GM23338 (cell line): ENCODE results near the gene DPP10. TPM values are rescaled to one million over a fixed set of nuclear protein-coding genes. Genes with fewer than 3 reads are reported as not detected.

Experiments
- ATAC-seq: fragments of 200-7000 bp; cut with Tn5 transposase; 3 replicates; pipeline ENCODE4 v1.9.1; 2020
- DNase-seq: peaks from one replicate; pipeline ENCODE4 v3.0.0-alpha.2; 2015; ENCODE audit warnings: low spot score
- H2AFZ ChIP-seq: fragments of 200-600 bp; sonication (generic); 2 replicates; pipeline ENCODE4 v1.8.0; 2016; ENCODE audit warnings: antibody characterized with exemption, mild to moderate bottlenecking, moderate library complexity
- H3F3A ChIP-seq: fragments of 200-600 bp; sonication (generic); replicated peaks from 2 replicates; pipeline ENCODE4 v1.8.0; 2017; ENCODE audit warnings: antibody characterized with exemption, mixed run types, low read depth
- H3K27ac ChIP-seq: fragments of 200-600 bp; sonication (generic); 2 replicates; pipeline ENCODE4 v1.6.1; 2016; ENCODE audit warnings: low read depth
- H3K27me3 ChIP-seq: fragments of 200-600 bp; sonication (generic); 2 replicates; pipeline ENCODE4 v1.8.0; 2016; ENCODE audit warnings: mild to moderate bottlenecking, mixed run types, moderate library complexity; ENCODE audit not compliant: insufficient read depth
- H3K36me3 ChIP-seq: fragments of 200-600 bp; sonication (generic); 2 replicates; pipeline ENCODE4 v1.8.0; 2016; ENCODE audit warnings: mild to moderate bottlenecking; ENCODE audit not compliant: insufficient read depth
- H3K4me1 ChIP-seq: fragments of 200-600 bp; sonication (generic); 2 replicates; pipeline ENCODE4 v1.8.0; 2016; ENCODE audit warnings: mild to moderate bottlenecking, moderate library complexity; ENCODE audit not compliant: insufficient read depth
- H3K4me2 ChIP-seq: fragments of 200-600 bp; sonication (generic); 2 replicates; pipeline ENCODE4 v1.7.1; 2017; ENCODE audit warnings: mixed run types
- H3K4me3 ChIP-seq: fragments of 200-600 bp; sonication (generic); 2 replicates; pipeline ENCODE4 v1.6.1; 2016; ENCODE audit warnings: mixed run types
- H3K79me2 ChIP-seq: fragments of 200-600 bp; sonication (generic); replicated peaks from 2 replicates; pipeline ENCODE4 v1.8.0; 2017; ENCODE audit warnings: mild to moderate bottlenecking; ENCODE audit not compliant: insufficient read depth
- H3K9me2 ChIP-seq: fragments of 200-600 bp; sonication (generic); 2 replicates; pipeline ENCODE4 v1.8.0; 2017; ENCODE audit not compliant: insufficient read depth
- H4K20me1 ChIP-seq: fragments of 200-600 bp; sonication (generic); replicated peaks from 2 replicates; pipeline ENCODE4 v1.8.0; 2017; ENCODE audit warnings: mild to moderate bottlenecking; ENCODE audit not compliant: insufficient read depth
- H3K27ac Mint-ChIP-seq: 2 replicates; pipeline ENCODE4 v1.8.0; 2020; ENCODE audit warnings: inconsistent platforms, mild to moderate bottlenecking, moderate library complexity, mixed read lengths
- H3K27me3 Mint-ChIP-seq: 3 replicates; pipeline ENCODE4 v1.8.0; 2022; ENCODE audit warnings: low read depth, mild to moderate bottlenecking, moderate library complexity, mixed read lengths, inconsistent platforms; ENCODE audit not compliant: insufficient read depth, poor library complexity
- H3K36me3 Mint-ChIP-seq: 3 replicates; pipeline ENCODE4 v1.8.0; 2021; ENCODE audit warnings: low read depth, mild to moderate bottlenecking, inconsistent platforms, moderate library complexity, mixed read lengths
- H3K4me1 Mint-ChIP-seq: 3 replicates; pipeline ENCODE4 v1.8.0; 2020; ENCODE audit warnings: mild to moderate bottlenecking, inconsistent platforms, mixed read lengths
- H3K4me3 Mint-ChIP-seq: 3 replicates; pipeline ENCODE4 v1.8.0; 2021; ENCODE audit warnings: moderate library complexity, mild to moderate bottlenecking, inconsistent platforms, mixed read lengths
- H3K9me3 Mint-ChIP-seq: 3 replicates; pipeline ENCODE4 v1.8.0; 2020; ENCODE audit warnings: moderate library complexity, mild to moderate bottlenecking, inconsistent platforms, mixed read lengths
- CREB1 ChIP-seq: fragments of 250-450 bp; sonication (Bioruptor Pico); IDR thresholded peaks from 2 replicates; pipeline ENCODE4 v1.5.0; 2020; ENCODE audit warnings: low read depth, mild to moderate bottlenecking, moderate library complexity
- EZH2 ChIP-seq: fragments of 200-600 bp; sonication (generic); IDR thresholded peaks from one replicate; pipeline ENCODE4 v1.8.0; 2017; ENCODE audit warnings: antibody characterized with exemption, mild to moderate bottlenecking, low read depth; ENCODE audit not compliant: unreplicated experiment
- JUNB ChIP-seq: IDR thresholded peaks from one replicate; pipeline ENCODE4 v1.6.1; 2016; ENCODE audit warnings: antibody characterized with exemption; ENCODE audit not compliant: unreplicated experiment
- NANOG ChIP-seq: IDR thresholded peaks from 2 replicates; pipeline ENCODE4 v1.6.1; 2016; ENCODE audit warnings: antibody characterized with exemption, borderline replicate concordance
- POLR2AphosphoS5 ChIP-seq: IDR thresholded peaks from 2 replicates; pipeline ENCODE4 v1.6.1; 2016; ENCODE audit warnings: antibody characterized with exemption, low read depth
- STAT1 ChIP-seq: IDR thresholded peaks from one replicate; pipeline ENCODE4 v1.6.1; 2016; ENCODE audit warnings: antibody characterized with exemption; ENCODE audit not compliant: unreplicated experiment
- ZNF114 ChIP-seq: fragments of 250-450 bp; sonication (Bioruptor Pico); IDR thresholded peaks from 2 replicates; pipeline ENCODE4 v1.5.0; 2020; ENCODE audit warnings: mild to moderate bottlenecking, moderate library complexity
- ZNF331 ChIP-seq: fragments of 250-450 bp; sonication (Bioruptor Pico); IDR thresholded peaks from 2 replicates; pipeline ENCODE4 v1.5.0; 2020; ENCODE audit warnings: low read depth, mild to moderate bottlenecking, moderate library complexity
- polyA plus RNA-seq: library from polyadenylated mRNA; unstranded; fragments of >200 nt; fragmentation: Nextera tagmentation; extraction: Ambion mirVana; gene quantifications from 2 replicates; pipeline ENCODE4 v1.2.1, GENCODE V29; 2016
- total RNA-seq: library from RNA; depleted of rRNA; stranded (reverse); fragments of >200 nt; shearing (Covaris generic); gene quantifications from 2 replicates; pipeline ENCODE4 v1.2.3, GENCODE V29; 2014
- TF ChIP-seq, protein P1 (sequence below): IDR thresholded peaks from one replicate; pipeline ENCODE4 v1.6.1; 2018; ENCODE audit warnings: antibody characterized with exemption; ENCODE audit not compliant: unreplicated experiment
- TF ChIP-seq, protein P2 (sequence below): fragments of 250-450 bp; sonication (Bioruptor Pico); IDR thresholded peaks from 2 replicates; pipeline ENCODE4 v1.5.0; 2020; ENCODE audit warnings: mild to moderate bottlenecking, moderate library complexity
- TF ChIP-seq, protein P3 (sequence below): IDR thresholded peaks from 2 replicates; pipeline ENCODE4 v1.6.1; 2016; ENCODE audit warnings: antibody characterized with exemption

The DPP10 gene
- total and polyA plus RNA-seq, 2 experiments from 2014 or later, result 3.6 to 14.8 TPM

DNA sequence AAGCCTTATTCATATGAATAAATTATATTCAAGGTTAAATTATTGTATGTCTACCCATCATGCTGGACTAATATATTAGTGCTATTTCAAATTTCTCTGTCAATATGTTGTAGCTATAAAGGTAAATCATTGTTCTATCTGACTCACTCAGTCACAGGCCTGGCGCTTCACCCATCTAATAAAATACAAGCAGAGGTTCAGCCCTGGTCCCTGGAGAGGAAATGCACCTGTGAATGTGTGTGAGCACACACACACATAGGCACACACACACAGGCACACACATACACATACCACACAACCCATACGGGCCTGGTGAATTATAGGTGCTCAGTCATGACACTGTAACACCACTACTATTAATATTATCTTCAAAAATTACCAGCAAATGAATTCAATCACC, 1396.1 kb downstream of the DPP10 start:
- Mint-ChIP-seq H3K36me3 (no peaks in the 10 kb centered on the region), H3K4me1 (no peaks in the 10 kb centered on the region), H3K9me3 (no peaks in the 10 kb centered on the region), H3K27ac (no peak overlapping the region; the same call in 1 of the 2 replicates), H3K27me3 (no peaks in the 10 kb centered on the region), H3K4me3 (no peak overlapping the region)
- Histone ChIP-seq H3K4me3 (no peak overlapping the region), H3K4me2 (no peak overlapping the region), H3F3A (no peaks in the 10 kb centered on the region), H3K9me2 (no peaks in the 10 kb centered on the region; the same call in 1 of the 2 replicates), H3K79me2 (no peaks in the 10 kb centered on the region), H3K4me1 (no peaks in the 10 kb centered on the region), H4K20me1 (no peaks in the 10 kb centered on the region), H3K27me3 (no peaks in the 10 kb centered on the region), H3K36me3 (no peaks in the 10 kb centered on the region), H3K27ac (no peak overlapping the region), H2AFZ (no peak overlapping the region)
- ATAC-seq (no peak), DNase-seq (no peak)
- TF ChIP-seq ZNF114 (CRISPR knock-in tag), result no peak
- TF ChIP-seq, protein P1, sequence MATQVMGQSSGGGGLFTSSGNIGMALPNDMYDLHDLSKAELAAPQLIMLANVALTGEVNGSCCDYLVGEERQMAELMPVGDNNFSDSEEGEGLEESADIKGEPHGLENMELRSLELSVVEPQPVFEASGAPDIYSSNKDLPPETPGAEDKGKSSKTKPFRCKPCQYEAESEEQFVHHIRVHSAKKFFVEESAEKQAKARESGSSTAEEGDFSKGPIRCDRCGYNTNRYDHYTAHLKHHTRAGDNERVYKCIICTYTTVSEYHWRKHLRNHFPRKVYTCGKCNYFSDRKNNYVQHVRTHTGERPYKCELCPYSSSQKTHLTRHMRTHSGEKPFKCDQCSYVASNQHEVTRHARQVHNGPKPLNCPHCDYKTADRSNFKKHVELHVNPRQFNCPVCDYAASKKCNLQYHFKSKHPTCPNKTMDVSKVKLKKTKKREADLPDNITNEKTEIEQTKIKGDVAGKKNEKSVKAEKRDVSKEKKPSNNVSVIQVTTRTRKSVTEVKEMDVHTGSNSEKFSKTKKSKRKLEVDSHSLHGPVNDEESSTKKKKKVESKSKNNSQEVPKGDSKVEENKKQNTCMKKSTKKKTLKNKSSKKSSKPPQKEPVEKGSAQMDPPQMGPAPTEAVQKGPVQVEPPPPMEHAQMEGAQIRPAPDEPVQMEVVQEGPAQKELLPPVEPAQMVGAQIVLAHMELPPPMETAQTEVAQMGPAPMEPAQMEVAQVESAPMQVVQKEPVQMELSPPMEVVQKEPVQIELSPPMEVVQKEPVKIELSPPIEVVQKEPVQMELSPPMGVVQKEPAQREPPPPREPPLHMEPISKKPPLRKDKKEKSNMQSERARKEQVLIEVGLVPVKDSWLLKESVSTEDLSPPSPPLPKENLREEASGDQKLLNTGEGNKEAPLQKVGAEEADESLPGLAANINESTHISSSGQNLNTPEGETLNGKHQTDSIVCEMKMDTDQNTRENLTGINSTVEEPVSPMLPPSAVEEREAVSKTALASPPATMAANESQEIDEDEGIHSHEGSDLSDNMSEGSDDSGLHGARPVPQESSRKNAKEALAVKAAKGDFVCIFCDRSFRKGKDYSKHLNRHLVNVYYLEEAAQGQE, result no peak
- TF ChIP-seq STAT1, result no peak
- TF ChIP-seq CREB1 (CRISPR knock-in tag), result no peak
- TF ChIP-seq, protein P2, sequence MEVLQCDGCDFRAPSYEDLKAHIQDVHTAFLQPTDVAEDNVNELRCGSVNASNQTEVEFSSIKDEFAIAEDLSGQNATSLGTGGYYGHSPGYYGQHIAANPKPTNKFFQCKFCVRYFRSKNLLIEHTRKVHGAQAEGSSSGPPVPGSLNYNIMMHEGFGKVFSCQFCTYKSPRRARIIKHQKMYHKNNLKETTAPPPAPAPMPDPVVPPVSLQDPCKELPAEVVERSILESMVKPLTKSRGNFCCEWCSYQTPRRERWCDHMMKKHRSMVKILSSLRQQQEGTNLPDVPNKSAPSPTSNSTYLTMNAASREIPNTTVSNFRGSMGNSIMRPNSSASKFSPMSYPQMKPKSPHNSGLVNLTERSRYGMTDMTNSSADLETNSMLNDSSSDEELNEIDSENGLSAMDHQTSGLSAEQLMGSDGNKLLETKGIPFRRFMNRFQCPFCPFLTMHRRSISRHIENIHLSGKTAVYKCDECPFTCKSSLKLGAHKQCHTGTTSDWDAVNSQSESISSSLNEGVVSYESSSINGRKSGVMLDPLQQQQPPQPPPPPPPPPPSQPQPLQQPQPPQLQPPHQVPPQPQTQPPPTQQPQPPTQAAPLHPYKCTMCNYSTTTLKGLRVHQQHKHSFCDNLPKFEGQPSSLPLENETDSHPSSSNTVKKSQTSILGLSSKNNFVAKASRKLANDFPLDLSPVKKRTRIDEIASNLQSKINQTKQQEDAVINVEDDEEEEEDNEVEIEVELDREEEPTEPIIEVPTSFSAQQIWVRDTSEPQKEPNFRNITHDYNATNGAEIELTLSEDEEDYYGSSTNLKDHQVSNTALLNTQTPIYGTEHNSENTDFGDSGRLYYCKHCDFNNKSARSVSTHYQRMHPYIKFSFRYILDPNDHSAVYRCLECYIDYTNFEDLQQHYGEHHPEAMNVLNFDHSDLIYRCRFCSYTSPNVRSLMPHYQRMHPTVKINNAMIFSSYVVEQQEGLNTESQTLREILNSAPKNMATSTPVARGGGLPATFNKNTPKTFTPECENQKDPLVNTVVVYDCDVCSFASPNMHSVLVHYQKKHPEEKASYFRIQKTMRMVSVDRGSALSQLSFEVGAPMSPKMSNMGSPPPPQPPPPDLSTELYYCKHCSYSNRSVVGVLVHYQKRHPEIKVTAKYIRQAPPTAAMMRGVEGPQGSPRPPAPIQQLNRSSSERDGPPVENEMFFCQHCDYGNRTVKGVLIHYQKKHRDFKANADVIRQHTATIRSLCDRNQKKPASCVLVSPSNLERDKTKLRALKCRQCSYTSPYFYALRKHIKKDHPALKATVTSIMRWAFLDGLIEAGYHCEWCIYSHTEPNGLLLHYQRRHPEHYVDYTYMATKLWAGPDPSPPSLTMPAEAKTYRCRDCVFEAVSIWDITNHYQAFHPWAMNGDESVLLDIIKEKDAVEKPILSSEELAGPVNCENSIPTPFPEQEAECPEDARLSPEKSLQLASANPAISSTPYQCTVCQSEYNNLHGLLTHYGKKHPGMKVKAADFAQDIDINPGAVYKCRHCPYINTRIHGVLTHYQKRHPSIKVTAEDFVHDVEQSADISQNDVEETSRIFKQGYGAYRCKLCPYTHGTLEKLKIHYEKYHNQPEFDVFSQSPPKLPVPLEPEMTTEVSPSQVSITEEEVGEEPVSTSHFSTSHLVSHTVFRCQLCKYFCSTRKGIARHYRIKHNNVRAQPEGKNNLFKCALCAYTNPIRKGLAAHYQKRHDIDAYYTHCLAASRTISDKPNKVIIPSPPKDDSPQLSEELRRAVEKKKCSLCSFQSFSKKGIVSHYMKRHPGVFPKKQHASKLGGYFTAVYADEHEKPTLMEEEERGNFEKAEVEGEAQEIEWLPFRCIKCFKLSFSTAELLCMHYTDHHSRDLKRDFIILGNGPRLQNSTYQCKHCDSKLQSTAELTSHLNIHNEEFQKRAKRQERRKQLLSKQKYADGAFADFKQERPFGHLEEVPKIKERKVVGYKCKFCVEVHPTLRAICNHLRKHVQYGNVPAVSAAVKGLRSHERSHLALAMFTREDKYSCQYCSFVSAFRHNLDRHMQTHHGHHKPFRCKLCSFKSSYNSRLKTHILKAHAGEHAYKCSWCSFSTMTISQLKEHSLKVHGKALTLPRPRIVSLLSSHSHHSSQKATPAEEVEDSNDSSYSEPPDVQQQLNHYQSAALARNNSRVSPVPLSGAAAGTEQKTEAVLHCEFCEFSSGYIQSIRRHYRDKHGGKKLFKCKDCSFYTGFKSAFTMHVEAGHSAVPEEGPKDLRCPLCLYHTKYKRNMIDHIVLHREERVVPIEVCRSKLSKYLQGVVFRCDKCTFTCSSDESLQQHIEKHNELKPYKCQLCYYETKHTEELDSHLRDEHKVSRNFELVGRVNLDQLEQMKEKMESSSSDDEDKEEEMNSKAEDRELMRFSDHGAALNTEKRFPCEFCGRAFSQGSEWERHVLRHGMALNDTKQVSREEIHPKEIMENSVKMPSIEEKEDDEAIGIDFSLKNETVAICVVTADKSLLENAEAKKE (CRISPR knock-in tag), result no peak
- no peak for TF ChIP-seq NANOG
- TF ChIP-seq EZH2, result no peak
- TF ChIP-seq ZNF331 (CRISPR knock-in tag), result no peak
- no peak for TF ChIP-seq POLR2AphosphoS5
- no peak for TF ChIP-seq JUNB
- TF ChIP-seq, protein P3, sequence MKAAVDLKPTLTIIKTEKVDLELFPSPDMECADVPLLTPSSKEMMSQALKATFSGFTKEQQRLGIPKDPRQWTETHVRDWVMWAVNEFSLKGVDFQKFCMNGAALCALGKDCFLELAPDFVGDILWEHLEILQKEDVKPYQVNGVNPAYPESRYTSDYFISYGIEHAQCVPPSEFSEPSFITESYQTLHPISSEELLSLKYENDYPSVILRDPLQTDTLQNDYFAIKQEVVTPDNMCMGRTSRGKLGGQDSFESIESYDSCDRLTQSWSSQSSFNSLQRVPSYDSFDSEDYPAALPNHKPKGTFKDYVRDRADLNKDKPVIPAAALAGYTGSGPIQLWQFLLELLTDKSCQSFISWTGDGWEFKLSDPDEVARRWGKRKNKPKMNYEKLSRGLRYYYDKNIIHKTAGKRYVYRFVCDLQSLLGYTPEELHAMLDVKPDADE, result no peak
